HEK293 (cell line): ENCODE results near the gene ZFP1.

ENCODE experiments used
- CTCF ChIA-PET: fragments of 350-600 bp; formaldehyde crosslinking; extraction: SDS; loops from one replicate; lab custom pipeline; 2021; ENCODE audit warnings: antibody characterized with exemption; lab: Yijun Ruan, JAX
- POLR2A ChIA-PET: fragments of 300-600 bp; formaldehyde crosslinking; extraction: SDS; loops from one replicate; lab custom pipeline; 2020; ENCODE audit warnings: antibody characterized with exemption, inconsistent platforms; lab: Yijun Ruan, JAX
- H3K27ac ChIP-seq: fragments of 200-500 bp; sonication (Bioruptor generic); 2 replicates; pipeline ENCODE4 v1.5.1; 2014; ENCODE audit warnings: low read depth, low read length, control low read depth, inconsistent platforms; ENCODE audit errors: extremely low read depth
- H3K36me3 ChIP-seq, 2 experiments: fragments of 200-500 bp in 1 of 2; sonication (Bioruptor generic) in 1 of 2; 1 replicate in 1 of 2; 2 replicates in 1 of 2; pipeline ENCODE4 v1.5.1; 2014 to 2017; ENCODE audit warnings: inconsistent platforms in 2 of 2, low read length in 2 of 2; ENCODE audit not compliant: control insufficient read depth in 2 of 2, insufficient read depth in 1 of 2
- H3K4me1 ChIP-seq: fragments of 200-500 bp; sonication (Bioruptor generic); 2 replicates; pipeline ENCODE4 v1.5.1; 2014; ENCODE audit warnings: mild to moderate bottlenecking, low read length, inconsistent platforms; ENCODE audit not compliant: control insufficient read depth, insufficient read depth
- H3K4me3 ChIP-seq: 2 replicates; pipeline ENCODE4 v1.5.1; 2011; ENCODE audit warnings: low read depth, mild to moderate bottlenecking, control low read depth, low read length, moderate library complexity
- H3K9me3 ChIP-seq: fragments of 200-500 bp; sonication (Bioruptor generic); 2 replicates; pipeline ENCODE4 v1.5.1; 2014; ENCODE audit warnings: low read depth, low read length, inconsistent platforms; ENCODE audit not compliant: control insufficient read depth, insufficient read depth
- OVOL3 ChIP-seq: fragments of 450-650 bp; formaldehyde crosslinking; IDR thresholded peaks from 2 replicates; pipeline ENCODE4 v1.5.1; 2016; ENCODE audit warnings: missing biosample characterization, missing genetic modification characterization
- PRDM6 ChIP-seq: fragments of 450-650 bp; formaldehyde crosslinking; IDR thresholded peaks from 2 replicates; pipeline ENCODE4 v1.5.1; 2017; ENCODE audit warnings: missing biosample characterization, missing genetic modification characterization
- SETDB1 ChIP-seq: IDR thresholded peaks from one replicate; pipeline ENCODE4 v1.6.1; 2017; ENCODE audit warnings: mild to moderate bottlenecking, low read length, moderate library complexity, mixed read lengths; ENCODE audit not compliant: insufficient read length
- ZBTB10 ChIP-seq: fragments of 450-650 bp; formaldehyde crosslinking; IDR thresholded peaks from 2 replicates; pipeline ENCODE4 v1.5.1; 2016; ENCODE audit warnings: missing biosample characterization, missing genetic modification characterization
- ZBTB49 ChIP-seq: fragments of 450-650 bp; formaldehyde crosslinking; IDR thresholded peaks from 2 replicates; pipeline ENCODE4 v1.5.1; 2016; ENCODE audit warnings: missing biosample characterization, missing genetic modification characterization, low read depth
- ZNF112 ChIP-seq: fragments of 450-650 bp; formaldehyde crosslinking; IDR thresholded peaks from 2 replicates; pipeline ENCODE4 v1.5.0; 2017; ENCODE audit warnings: missing biosample characterization, missing genetic modification characterization
- ZNF37A ChIP-seq: fragments of 450-650 bp; IDR thresholded peaks from 2 replicates; pipeline ENCODE4 v1.5.1; 2018; ENCODE audit warnings: missing biosample characterization, missing genetic modification characterization
- ZNF423 ChIP-seq: fragments of 450-650 bp; formaldehyde crosslinking; IDR thresholded peaks from 2 replicates; pipeline ENCODE4 v1.5.1; 2016; ENCODE audit warnings: missing biosample characterization, missing genetic modification characterization
- ZNF561 ChIP-seq: fragments of 450-650 bp; IDR thresholded peaks from 2 replicates; pipeline ENCODE4 v1.5.1; 2018; ENCODE audit warnings: missing biosample characterization, missing genetic modification characterization, borderline replicate concordance
- ZNF629 ChIP-seq: fragments of 450-650 bp; formaldehyde crosslinking; IDR thresholded peaks from 2 replicates; pipeline ENCODE4 v1.5.1; 2017; ENCODE audit warnings: missing biosample characterization, missing genetic modification characterization
- ZNF654 ChIP-seq: fragments of 450-650 bp; formaldehyde crosslinking; IDR thresholded peaks from 2 replicates; pipeline ENCODE4 v1.5.1; 2016; ENCODE audit warnings: low read depth, missing biosample characterization, missing genetic modification characterization
- ZNF785 ChIP-seq: fragments of 450-650 bp; formaldehyde crosslinking; IDR thresholded peaks from 2 replicates; pipeline ENCODE4 v1.5.1; 2016; ENCODE audit warnings: missing biosample characterization, missing genetic modification characterization
- ZNF843 ChIP-seq: fragments of 450-650 bp; formaldehyde crosslinking; IDR thresholded peaks from 2 replicates; pipeline ENCODE4 v1.5.1; 2016; ENCODE audit warnings: missing biosample characterization, missing genetic modification characterization
- ZXDB ChIP-seq: fragments of 450-650 bp; formaldehyde crosslinking; IDR thresholded peaks from 2 replicates; pipeline ENCODE4 v1.5.1; 2016; ENCODE audit warnings: missing biosample characterization, missing genetic modification characterization

Gene ZFP1

GRCh38 chr16:75179208-75179607, 30.9 kb downstream of the ZFP1 start (continued):
- no peak for TF ChIP-seq PRDM6 (tag by site-specific recombination)
- TF ChIP-seq ZBTB10 (tag by site-specific recombination): no peak
- TF ChIP-seq ZNF561: no peak
- no peak for TF ChIP-seq SETDB1
- no peak for TF ChIP-seq OVOL3 (tag by site-specific recombination)
- TF ChIP-seq ZNF629 (tag by site-specific recombination): no peak
- TF ChIP-seq ZXDB (tag by site-specific recombination): no peak

- Histone ChIP-seq H3K9me3 (no peaks in the 10 kb centered on the region), H3K4me3 (no peak overlapping the region), H3K4me1 (no peaks in the 10 kb centered on the region), H3K27ac (no peak overlapping the region), H3K36me3 (no peaks in the 10 kb centered on the region)
- POLR2A ChIA-PET: no interaction called here
- CTCF ChIA-PET: no interaction called here
- TF ChIP-seq ZBTB49 (tag by site-specific recombination) (no peak), ZNF654 (tag by site-specific recombination) (no peak), ZNF785 (tag by site-specific recombination) (no peak), ZNF37A (tag by site-specific recombination) (no peak), ZNF843 (tag by site-specific recombination) (no peak)
Observed at GRCh38 chr16:75181630-75182029, 33.3 kb downstream of the ZFP1 start.

GRCh38 chr16:75188832-75189477, 40.6 kb downstream of the ZFP1 start:
- Histone ChIP-seq H3K36me3 (no peaks in the 10 kb centered on the region), H3K4me1 (no peaks in the 10 kb centered on the region)
- TF ChIP-seq ZNF423 (tag by site-specific recombination): no peak
- no peak for TF ChIP-seq ZNF112 (tag by site-specific recombination)
- TF ChIP-seq, all 188 proteins: peak for 0
- H3K27ac ChIP-seq: no peak overlapping the region
- H3K9me3 ChIP-seq: no peaks in the 10 kb centered on the region
- ChIA-PET POLR2A (no interaction called here), CTCF (interaction anchor here (0.6 kb wide), 1 partner anchor 520 kb away, joined by 5 read pairs; no protein-coding TSS in a partner anchor)
- no peak overlapping the region for H3K4me3 ChIP-seq
